Heart right ventricle (tissue), 16 donors: ENCODE measurements around the gene AFF2. TPM values are rescaled to one million over a fixed set of nuclear protein-coding genes. Genes with fewer than 3 reads are reported as not detected.

ENCODE experiments used
- ATAC-seq, 8 donors: fragments of 200-7000 bp; cut with Tn5 transposase; one replicate each; pipeline ENCODE4 v1.9.1; 2020; ENCODE audit warnings: mild to moderate bottlenecking in 8 of 8, moderate library complexity in 8 of 8, moderate number of reproducible peaks in 1 of 8
- DNase-seq, 2 donors: peaks; one replicate each; pipeline ENCODE4 v3.0.0-alpha.2; 2020
- H3K27ac ChIP-seq, 10 donors: fragments of 200-600 bp; sonication (generic) in 2 of 10; one replicate each; pipeline versions ENCODE4 v1.5.0 to v1.8.0; 2020 to 2022; ENCODE audit warnings: mild to moderate bottlenecking in 3 of 10
- H3K27me3 ChIP-seq, 7 donors: fragments of 200-600 bp; one replicate each; pipeline ENCODE4 v1.8.0; 2021 to 2022; ENCODE audit warnings: mild to moderate bottlenecking in 2 of 7
- H3K36me3 ChIP-seq, 9 donors: fragments of 200-600 bp; sonication (generic) in 1 of 9; one replicate each; pipeline versions ENCODE4 v1.5.0 to v1.8.0; 2020 to 2022; ENCODE audit warnings: mild to moderate bottlenecking in 2 of 9
- H3K4me1 ChIP-seq, 9 donors: fragments of 200-600 bp; sonication (generic) in 1 of 9; one replicate each; pipeline versions ENCODE4 v1.5.0 to v1.8.0; 2020 to 2022; ENCODE audit warnings: mild to moderate bottlenecking in 4 of 9
- H3K4me3 ChIP-seq, 10 donors: fragments of 200-600 bp; sonication (generic) in 2 of 10; one replicate each; pipeline versions ENCODE4 v1.5.0 to v1.8.0; 2020 to 2022; ENCODE audit warnings: mild to moderate bottlenecking in 7 of 10, moderate library complexity in 2 of 10
- H3K9me3 ChIP-seq, 11 donors: fragments of 200-600 bp in 10 of 11; sonication (generic) in 2 of 11; one replicate each; pipeline versions ENCODE4 v1.5.0 to v1.8.0; 2013 to 2022; ENCODE audit warnings: mild to moderate bottlenecking in 2 of 11, control low read depth in 1 of 11, moderate library complexity in 1 of 11
- CTCF ChIP-seq, 9 donors: fragments of 200-600 bp; sonication (generic) in 2 of 9; IDR thresholded peaks; one replicate each; pipeline versions ENCODE4 v1.5.0 to v1.8.0; 2021 to 2022; ENCODE audit warnings: antibody characterized with exemption in 9 of 9, mild to moderate bottlenecking in 5 of 9, moderate library complexity in 1 of 9
- WGBS, 2 donors: extraction: QIAGEN DNeasy Blood & Tissue Kit; methylation state at CpG; one replicate each; pipeline ENCODE4 v1.1.7; 2013; ENCODE audit warnings: inconsistent platforms in 1 of 2; 5-methylcytosine and 5-hydroxymethylcytosine counted together
- intact Hi-C, 10 donors: fragments of 100-400 bp; cut with DNase I; formaldehyde crosslinking; loops; one replicate each; pipeline versions ENCODE4 v1.11.1 to v1.14.2; 2022
- polyA plus RNA-seq, 2 donors: library from polyadenylated mRNA; stranded (reverse); fragments of 200-250 nt; gene quantifications; one replicate each; pipeline ENCODE4 v1.2.3, GENCODE V29; 2013
- total RNA-seq, 10 donors: library from RNA; stranded (reverse); fragmentation: NEBNext Ultra II Directional in 3 of 10; extraction: Animal tissue kit (Norgen Biotek cat#: 25700) in 3 of 10; gene quantifications; one replicate each; pipeline versions ENCODE4 v1.2.1 to v1.2.4, GENCODE V29; 2021 to 2023
- donor health status: Arrhythmogenic right ventricular cardiomyopathy.
- donor health status: ischemic (EF 13 %, LVEDD 7.1; RV severe dilation, severe dysfunction).
- donor health status: healthy with polysubstance abuse.
- donor health status: DM: no; HTN: yes; CAD: no.
- donor health status: DM: no; HTN: no; CAD: no.
- donor health status: ischemic (EF 25% LVEDD 6.9; RV normal size, moderate dysfunction).
- donor health status: ischemic (EF 25% LVEDD 5.7; RV mildly dilated, moderate dysfunction).
- donor health status: healthy.
- donor health status: DM: yes; HTN: yes; CAD: no.
- donor health status: Ischemic cardiomyopathy.
- donor health status: ischemic (EF 35%, LVEDD 5.7; RV mildly dilated, moderate dysfunction).
- donor health status: nonischemic (EF 11% LVEDD 7.7; RV severe dilation, severe dysfunction).
- donor health status: DM: yes; HTN: yes; CAD: no.
- donor health status: PGD.
- donor health status: ischemic (EF 29% LVEDD 5.4; RV normal size, mild dysfunction).
- donor health status: nonischemic (EF 23%, LVEDD 6.1; RV moderate dilation, normal function).

AFF2 gene
- total and polyA plus RNA-seq, 12 donors: 0.01 to 0.59 (median 0.20) TPM; not detected in 2

GRCh38 chrX:148507418-148507817 is 7.0 kb downstream of the AFF2 start:
- H3K4me1 ChIP-seq: no peaks in the 10 kb centered on the region
- ATAC-seq (no peak), DNase-seq (no peak)
- H3K27ac ChIP-seq: no peak overlapping the region
- H3K27me3 ChIP-seq: peaks cover 0 to 48% (median 19%) of the 10 kb centered on the region in 7 donors
- H3K36me3 ChIP-seq: no peaks in the 10 kb centered on the region
- H3K9me3 ChIP-seq: no peaks in the 10 kb centered on the region
- intact Hi-C loops: no loop called here
- no peak for TF ChIP-seq CTCF (IDR thresholded peaks at IDR 0.05)
- no peak overlapping the region for H3K4me3 ChIP-seq
- 85 to 90% methylated on average over 4 of the region's 4 CpGs for WGBS, 2 donors

GRCh38 chrX:148512453-148512852 is 12.0 kb downstream of the AFF2 start:
- Histone ChIP-seq H3K4me3 (no peak overlapping the region), H3K27me3 (peaks cover 0 to 9% (median 0%) of the 10 kb centered on the region in 7 donors), H3K36me3 (no peaks in the 10 kb centered on the region), H3K4me1 (no peaks in the 10 kb centered on the region), H3K9me3 (no peaks in the 10 kb centered on the region), H3K27ac (no peak overlapping the region)
- intact Hi-C loops: no loop called here
- no peak for TF ChIP-seq CTCF (IDR thresholded peaks at IDR 0.05)
- ATAC-seq (no peak), DNase-seq (no peak)
- 93 to 98% methylated on average over 2 of the region's 2 CpGs for WGBS, 2 donors

GRCh38 chrX:148513661-148514060 is 13.2 kb downstream of the AFF2 start:
- Histone ChIP-seq H3K36me3 (no peaks in the 10 kb centered on the region), H3K4me1 (no peaks in the 10 kb centered on the region), H3K9me3 (no peaks in the 10 kb centered on the region), H3K27ac (no peak overlapping the region), H3K27me3 (peaks cover 0 to 6% (median 0%) of the 10 kb centered on the region in 7 donors), H3K4me3 (no peak overlapping the region)
- DNase-seq (no peak), ATAC-seq (no peak)
- intact Hi-C loops: no loop called here
- 94% methylated on average over 3 of the region's 3 CpGs for whole genome bisulfite sequencing, 2 donors
- TF ChIP-seq CTCF (IDR thresholded peaks at IDR 0.05): no peak

GRCh38 chrX:148517176-148517575 is 16.8 kb downstream of the AFF2 start:
- ATAC-seq: no peak
- intact Hi-C loops: no loop called here
- no peak for DNase-seq
- TF ChIP-seq CTCF (IDR thresholded peaks at IDR 0.05): no peak
- WGBS, 2 donors: 75 to 83% methylated on average over 2 of the region's 2 CpGs
- no peak overlapping the region for H3K27ac ChIP-seq
- no peaks in the 10 kb centered on the region for H3K4me1 ChIP-seq
- H3K9me3 ChIP-seq: no peaks in the 10 kb centered on the region
- no peak overlapping the region for H3K4me3 ChIP-seq
- no peaks in the 10 kb centered on the region for H3K36me3 ChIP-seq
- H3K27me3 ChIP-seq: peaks cover 0 to 2% (median 0%) of the 10 kb centered on the region in 7 donors
